Measurements from ENCODE around the gene RASAL2. TPM values are rescaled to one million over a fixed set of nuclear protein-coding genes. Genes with fewer than 3 reads are reported as not detected.

The RASAL2 gene
- total RNA-seq, 1 donor from 2014 or later: 18.3 TPM

- no peak overlapping the region for H3K27ac Mint-ChIP-seq
- no peaks in the 10 kb centered on the region for H3K9me3 ChIP-seq (ENCODE audit: low read depth)
- H3K79me2 ChIP-seq (ENCODE audit: low read depth): no peaks in the 10 kb centered on the region
- no peak overlapping the region for H3K27ac ChIP-seq
- H3K9me3 Mint-ChIP-seq: no peaks in the 10 kb centered on the region
- no peaks in the 10 kb centered on the region for H3K4me1 ChIP-seq
- no peaks in the 10 kb centered on the region for H3K27me3 ChIP-seq
- peaks cover 6% of the 10 kb centered on the region for H3K4me1 Mint-ChIP-seq
- no peak overlapping the region for H2AFZ ChIP-seq (replicated peaks)
- no peak overlapping the region for H3K4me3 Mint-ChIP-seq
- H3K36me3 ChIP-seq: no peaks in the 10 kb centered on the region
- no peak overlapping the region for H3K4me2 ChIP-seq
- H3K9ac ChIP-seq: no peak overlapping the region
- H3K36me3 Mint-ChIP-seq: peaks cover 1% of the 10 kb centered on the region
- no peaks in the 10 kb centered on the region for H4K20me1 ChIP-seq (ENCODE audit: low read depth)
- TF ChIP-seq CTCF (IDR thresholded peaks at IDR 0.05): no peak
- H3K27me3 Mint-ChIP-seq (ENCODE audit: insufficient read depth, low read depth): peaks cover 8% of the 10 kb centered on the region
- no peaks in the 10 kb centered on the region for H3F3A ChIP-seq (ENCODE audit: low read depth)
- no peak for DNase-seq (ENCODE audit: low spot score)
- no peak overlapping the region for H3K4me3 ChIP-seq
These were observed 394.5 kb downstream of the RASAL2 start for GRCh38 chr1:178488393-178488792.

GRCh38 chr1:178489399-178489798 lies 395.5 kb downstream of the RASAL2 start:
- no peak overlapping the region for H3K4me3 Mint-ChIP-seq
- Histone ChIP-seq H3F3A (ENCODE audit: low read depth) (no peaks in the 10 kb centered on the region), H4K20me1 (ENCODE audit: low read depth) (no peaks in the 10 kb centered on the region), H2AFZ (replicated peaks) (no peak overlapping the region), H3K9ac (no peak overlapping the region), H3K79me2 (ENCODE audit: low read depth) (no peaks in the 10 kb centered on the region), H3K4me3 (no peak overlapping the region), H3K27me3 (no peaks in the 10 kb centered on the region), H3K27ac (no peak overlapping the region), H3K9me3 (ENCODE audit: low read depth) (no peaks in the 10 kb centered on the region), H3K36me3 (no peaks in the 10 kb centered on the region), H3K4me2 (no peak overlapping the region), H3K4me1 (no peaks in the 10 kb centered on the region)
- no peaks in the 10 kb centered on the region for H3K9me3 Mint-ChIP-seq
- H3K36me3 Mint-ChIP-seq: no peaks in the 10 kb centered on the region
- no peak overlapping the region for H3K27ac Mint-ChIP-seq
- DNase-seq (ENCODE audit: low spot score): no peak
- H3K4me1 Mint-ChIP-seq: peaks cover 6% of the 10 kb centered on the region
- H3K27me3 Mint-ChIP-seq (ENCODE audit: insufficient read depth, low read depth): peaks cover 6% of the 10 kb centered on the region
- TF ChIP-seq CTCF (IDR thresholded peaks at IDR 0.05) (no peak), EZH2 (IDR thresholded peaks at IDR 0.05) (no peak), EZH2phosphoT487 (IDR thresholded peaks at IDR 0.05) (no peak)

- Histone ChIP-seq H3K79me2 (ENCODE audit: low read depth) (no peaks in the 10 kb centered on the region), H3F3A (ENCODE audit: low read depth) (no peaks in the 10 kb centered on the region), H3K27ac (no peak overlapping the region), H3K4me2 (no peak overlapping the region), H2AFZ (replicated peaks) (no peak overlapping the region), H3K9ac (no peak overlapping the region), H3K9me3 (ENCODE audit: low read depth) (no peaks in the 10 kb centered on the region), H4K20me1 (ENCODE audit: low read depth) (no peaks in the 10 kb centered on the region), H3K4me1 (no peaks in the 10 kb centered on the region), H3K4me3 (no peak overlapping the region), H3K27me3 (no peaks in the 10 kb centered on the region), H3K36me3 (no peaks in the 10 kb centered on the region)
- Mint-ChIP-seq H3K27ac (no peak overlapping the region), H3K36me3 (no peaks in the 10 kb centered on the region), H3K4me3 (no peak overlapping the region), H3K27me3 (ENCODE audit: insufficient read depth, low read depth) (peaks cover 10% of the 10 kb centered on the region), H3K9me3 (no peaks in the 10 kb centered on the region), H3K4me1 (peaks cover 6% of the 10 kb centered on the region)
- DNase-seq (ENCODE audit: low spot score): no peak
- no peak for TF ChIP-seq EZH2 (IDR thresholded peaks at IDR 0.05)
- TF ChIP-seq EZH2phosphoT487 (IDR thresholded peaks at IDR 0.05): no peak
- TF ChIP-seq CTCF (IDR thresholded peaks at IDR 0.05): no peak
These were observed 396.2 kb downstream of the RASAL2 start for GRCh38 chr1:178490136-178490535.

- no peak for DNase-seq (ENCODE audit: low spot score)
- H3F3A ChIP-seq (ENCODE audit: low read depth): no peaks in the 10 kb centered on the region
- H4K20me1 ChIP-seq (ENCODE audit: low read depth): no peaks in the 10 kb centered on the region
- H3K27me3 ChIP-seq: no peaks in the 10 kb centered on the region
- no peaks in the 10 kb centered on the region for H3K36me3 ChIP-seq
- no peak overlapping the region for H3K4me3 ChIP-seq
- no peaks in the 10 kb centered on the region for H3K9me3 Mint-ChIP-seq
- no peak for TF ChIP-seq CTCF (IDR thresholded peaks at IDR 0.05)
- no peak for TF ChIP-seq EZH2phosphoT487 (IDR thresholded peaks at IDR 0.05)
- no peak for TF ChIP-seq EZH2 (IDR thresholded peaks at IDR 0.05)
- H3K4me1 Mint-ChIP-seq: peaks cover 6% of the 10 kb centered on the region
- H3K9me3 ChIP-seq (ENCODE audit: low read depth): no peaks in the 10 kb centered on the region
- no peak overlapping the region for H3K9ac ChIP-seq
- H3K27ac Mint-ChIP-seq: no peak overlapping the region
- H2AFZ ChIP-seq (replicated peaks): no peak overlapping the region
- no peak overlapping the region for H3K4me3 Mint-ChIP-seq
- H3K36me3 Mint-ChIP-seq: no peaks in the 10 kb centered on the region
- H3K27ac ChIP-seq: no peak overlapping the region
- H3K4me2 ChIP-seq: no peak overlapping the region
- no peaks in the 10 kb centered on the region for H3K79me2 ChIP-seq (ENCODE audit: low read depth)
- peaks cover 12% of the 10 kb centered on the region for H3K27me3 Mint-ChIP-seq (ENCODE audit: insufficient read depth, low read depth)
- H3K4me1 ChIP-seq: no peaks in the 10 kb centered on the region
These were observed 397.1 kb downstream of the RASAL2 start for GRCh38 chr1:178490967-178491366.

Data from neural progenitor cell (in vitro differentiated cells).